OCI-M2 (cell line): ENCODE measurements around the gene GCNT1.
"Not testable (repeated sequence)": the region's sequence is repeated elsewhere in the genome, so short reads cannot be mapped to it uniquely, and the experiment has no call there.

Experiments used
- DNase-seq: peaks from one replicate; lab custom pipeline; 2025; ENCODE audit not compliant: unreplicated experiment; lab: John Stamatoyannopoulos, UW

GCNT1 gene

DNA sequence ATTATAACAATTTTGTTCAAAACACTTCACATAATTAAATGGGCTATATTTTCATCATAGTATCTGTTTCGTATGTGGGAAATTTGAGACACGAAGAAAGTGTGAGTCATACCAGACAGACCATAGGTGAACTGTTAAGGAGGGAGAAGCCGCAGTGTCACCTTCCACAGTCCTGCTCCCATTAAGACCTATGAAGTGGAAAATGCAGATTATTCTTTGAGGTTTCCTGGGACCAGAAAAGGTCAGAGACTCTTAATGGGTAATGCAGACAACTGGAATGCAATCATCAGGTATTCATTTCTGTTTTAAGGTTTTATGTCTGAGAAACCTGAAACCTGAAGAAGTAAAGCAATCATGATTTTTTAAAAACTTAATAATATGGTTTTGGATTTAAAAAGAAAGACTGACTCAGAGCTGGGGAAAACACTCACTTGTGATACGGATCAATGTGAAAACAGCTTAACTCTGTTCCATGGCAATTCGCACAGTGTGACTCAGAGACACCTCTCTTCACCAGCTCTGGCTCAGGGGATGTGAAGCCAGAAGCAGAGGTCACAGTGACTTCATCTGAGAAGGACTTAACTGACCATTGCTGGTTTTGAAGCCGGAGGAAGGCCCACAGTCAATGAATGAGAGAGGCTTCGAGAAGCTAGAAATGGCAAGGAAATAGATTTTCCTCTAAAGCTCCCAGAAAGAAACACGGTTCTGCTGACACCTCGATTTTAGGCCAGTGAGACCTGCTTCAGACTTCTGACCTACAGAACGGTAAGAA is 17.2 kb upstream of the GCNT1 start:
- DNase-seq, result no peak

DNA sequence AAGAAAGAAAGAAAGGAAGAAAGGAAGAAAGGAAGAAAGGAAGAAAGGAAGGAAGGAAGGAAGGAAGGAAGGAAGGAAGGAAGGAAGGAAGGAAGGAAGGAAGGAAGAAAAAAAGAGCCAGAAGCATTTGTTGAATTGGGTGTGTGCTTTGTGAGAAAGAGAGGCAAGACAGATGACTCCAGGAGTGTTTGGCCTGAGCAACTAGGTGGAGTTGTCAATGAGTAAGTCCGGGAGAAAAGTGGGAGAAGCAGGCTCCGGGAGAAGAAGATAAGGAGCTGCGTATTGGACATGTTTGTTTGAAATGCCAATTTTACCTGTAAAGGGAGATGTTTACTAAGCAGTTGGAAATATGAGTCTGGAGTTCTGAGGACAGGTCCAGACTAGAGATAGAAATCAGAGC is 15.1 kb upstream of the GCNT1 start:
- no peak for DNase-seq

DNA sequence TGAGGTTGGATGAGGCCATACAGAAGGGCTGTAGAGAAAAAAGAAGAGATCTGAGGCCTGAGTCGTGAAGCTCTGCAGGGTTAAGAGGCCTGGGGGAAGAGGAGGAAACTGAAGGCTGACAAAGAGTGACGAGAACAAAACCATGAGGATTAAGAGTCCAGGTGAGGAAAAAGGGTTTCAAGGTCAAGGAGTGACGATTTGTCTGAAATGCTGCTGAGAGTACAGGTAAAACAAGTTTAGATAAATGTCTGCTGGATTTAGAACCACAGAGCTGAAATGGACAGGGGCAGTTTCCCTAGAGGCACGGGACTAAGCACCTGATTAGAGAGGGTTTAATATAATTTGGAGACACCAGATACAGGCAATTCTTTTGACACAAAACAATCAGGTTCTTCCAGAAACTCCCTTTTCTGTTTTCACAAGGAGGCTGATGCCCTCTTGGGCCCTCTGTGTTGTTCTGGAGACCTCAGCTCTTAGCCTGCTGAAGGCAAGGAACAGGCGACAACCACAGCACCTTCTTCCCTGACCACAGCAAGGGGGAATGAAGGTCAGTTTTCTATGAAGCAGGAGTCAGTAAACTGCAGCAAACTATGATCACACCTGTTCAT is 14.6 kb upstream of the GCNT1 start:
- DNase-seq, result no peak

DNA sequence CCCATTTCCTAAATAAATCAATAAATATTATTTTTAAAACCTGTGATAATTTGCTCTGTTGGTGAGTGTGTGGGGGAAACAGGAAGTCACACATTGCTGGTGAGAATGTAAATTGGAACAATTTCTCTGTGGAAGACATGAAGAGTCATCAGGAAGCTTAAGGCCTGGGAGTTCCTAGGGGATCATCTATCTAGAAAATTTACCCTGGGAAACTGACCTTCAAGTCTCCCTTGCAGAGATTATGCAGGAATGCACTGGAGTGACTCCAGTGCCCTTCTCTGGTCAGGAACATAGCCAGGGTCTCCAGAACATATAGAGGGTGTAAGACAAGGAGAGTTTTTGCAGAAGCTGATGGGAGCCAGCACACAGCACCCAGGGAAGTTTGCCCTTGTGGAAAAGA is 13.0 kb upstream of the GCNT1 start:
- DNase-seq, result no peak

DNA sequence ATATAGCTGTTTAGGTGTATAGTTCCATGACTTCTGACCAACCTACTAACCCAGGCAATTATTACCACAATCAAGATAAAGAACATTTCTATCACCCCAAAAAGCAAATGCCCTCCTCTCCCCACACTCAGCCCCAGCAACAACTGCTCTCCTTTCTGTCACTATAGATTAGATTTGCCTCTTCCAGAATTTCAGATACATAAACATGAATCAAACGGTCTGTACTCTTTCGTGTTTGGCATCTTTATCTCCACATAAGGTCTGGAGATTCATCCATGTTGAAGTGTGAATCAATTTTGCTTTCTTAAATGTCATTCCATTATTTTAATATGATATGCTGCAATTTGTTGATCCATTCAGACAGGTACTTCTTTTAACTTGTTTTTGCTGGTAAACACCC is 10.5 kb upstream of the GCNT1 start:
- DNase-seq, result no peak

DNA sequence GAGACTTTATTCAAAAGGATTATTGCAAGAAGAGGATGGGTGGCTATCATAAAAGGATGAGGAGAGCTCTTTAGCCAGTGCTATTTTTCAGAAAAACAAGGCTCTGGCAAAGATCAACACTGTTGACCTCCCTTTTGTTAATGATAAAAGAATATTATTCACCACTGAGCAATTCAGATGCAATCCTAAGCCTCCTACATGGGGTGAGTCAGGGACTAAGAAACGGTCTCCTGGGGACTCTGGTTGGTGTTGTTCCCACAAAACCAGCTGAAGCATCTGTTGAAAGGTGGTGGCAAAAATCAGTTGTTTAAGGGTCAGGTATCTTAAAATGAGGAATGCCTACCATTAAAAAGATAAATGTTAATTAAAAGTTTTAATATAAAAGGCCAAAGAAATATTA is 7.7 kb upstream of the GCNT1 start:
- DNase-seq, result no peak

DNA sequence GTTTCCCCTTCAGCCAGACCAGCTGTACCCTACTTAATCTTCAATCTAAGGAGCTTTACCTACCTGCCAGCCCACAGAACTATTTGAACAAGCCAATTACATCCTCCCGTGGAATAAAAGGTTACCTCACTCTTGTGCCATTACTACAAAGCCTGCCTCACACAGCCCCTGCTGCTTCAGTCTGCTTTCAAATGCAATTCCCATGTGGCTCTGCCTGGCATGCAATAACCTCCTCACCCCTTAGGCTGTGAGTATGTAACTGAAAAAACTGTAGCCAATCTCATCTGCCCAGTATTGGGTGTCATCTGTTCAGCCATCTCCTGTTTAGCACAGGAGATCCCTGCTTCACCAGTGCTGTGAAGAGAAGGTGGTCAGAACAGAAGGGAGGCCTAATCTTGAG is 6.1 kb upstream of the GCNT1 start:
- DNase-seq, result no peak

DNA sequence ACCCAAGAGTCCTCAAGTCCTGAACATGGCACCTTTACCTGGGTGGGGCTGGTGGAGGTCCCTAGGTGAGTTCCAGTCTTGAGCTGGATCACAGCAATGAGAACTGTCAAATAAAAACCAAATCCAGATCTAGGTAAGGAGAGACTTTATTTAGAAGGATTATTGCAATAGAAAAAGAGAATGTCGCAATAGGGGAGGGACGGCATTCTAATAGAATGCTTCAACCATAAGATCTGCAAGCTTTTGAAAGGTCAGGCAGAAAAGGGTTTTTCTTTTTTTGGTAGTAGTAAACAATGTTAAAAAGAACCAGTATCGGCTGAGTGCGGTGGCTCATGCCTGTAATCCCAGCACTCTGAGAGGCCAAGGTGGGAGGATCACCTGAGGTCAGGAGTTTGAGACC is 5.2 kb upstream of the GCNT1 start:
- no peak for DNase-seq

DNA sequence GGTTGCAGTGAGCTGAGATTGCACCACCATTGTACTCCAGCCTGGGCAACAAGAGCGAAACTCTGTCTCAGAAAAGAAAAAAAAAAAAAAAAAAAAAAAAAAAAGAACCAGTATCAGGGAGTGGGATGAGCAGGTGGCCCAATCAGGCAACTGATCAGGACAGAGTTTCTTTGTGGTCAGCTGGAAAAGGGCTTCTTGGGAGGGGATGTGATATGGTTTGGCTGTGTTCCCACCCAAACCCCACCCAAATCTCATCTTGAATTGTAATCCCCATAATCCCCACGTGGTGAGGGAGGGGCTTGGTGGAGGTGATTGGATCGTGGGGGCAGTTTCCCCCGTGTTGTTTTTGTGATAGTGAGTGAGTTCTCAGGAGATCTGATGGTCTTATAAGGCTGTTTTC is 4.7 kb upstream of the GCNT1 start:
- no peak for DNase-seq

DNA sequence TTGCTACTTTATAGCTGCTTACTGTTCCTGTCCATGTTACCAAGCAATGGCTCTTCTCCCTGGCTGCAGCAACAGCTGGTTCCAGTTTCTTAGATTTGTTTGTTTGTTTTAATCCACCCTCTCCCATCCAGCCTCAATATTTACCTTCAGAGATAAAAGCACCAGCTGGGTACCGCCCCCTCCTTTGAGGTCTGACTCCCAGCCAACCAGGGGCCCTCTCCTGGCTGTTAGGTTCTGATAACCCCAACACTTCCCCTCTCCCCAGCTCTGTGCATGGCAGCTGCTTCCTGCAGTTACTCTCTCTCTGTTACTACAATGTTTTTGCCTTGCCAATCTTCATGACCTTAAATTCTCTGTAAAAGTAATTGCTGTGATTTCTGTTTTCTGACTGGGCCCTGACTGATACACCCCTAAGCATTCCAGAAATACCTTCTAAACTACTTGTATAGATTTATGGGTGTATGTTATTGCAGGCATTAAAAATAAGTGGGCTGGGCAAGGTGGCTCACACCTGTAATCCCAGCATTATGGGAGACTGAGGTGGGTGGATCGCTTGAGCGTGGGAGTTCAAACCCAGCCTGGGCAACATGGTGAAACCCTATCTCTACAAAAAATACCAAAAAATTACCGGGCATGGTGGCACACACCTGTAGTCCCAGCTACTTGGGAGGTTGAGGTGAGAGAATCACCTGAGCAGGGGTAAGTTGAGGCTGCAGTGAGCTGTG is 2.6 kb upstream of the GCNT1 start:
- DNase-seq, result peak; percentile 36

DNA sequence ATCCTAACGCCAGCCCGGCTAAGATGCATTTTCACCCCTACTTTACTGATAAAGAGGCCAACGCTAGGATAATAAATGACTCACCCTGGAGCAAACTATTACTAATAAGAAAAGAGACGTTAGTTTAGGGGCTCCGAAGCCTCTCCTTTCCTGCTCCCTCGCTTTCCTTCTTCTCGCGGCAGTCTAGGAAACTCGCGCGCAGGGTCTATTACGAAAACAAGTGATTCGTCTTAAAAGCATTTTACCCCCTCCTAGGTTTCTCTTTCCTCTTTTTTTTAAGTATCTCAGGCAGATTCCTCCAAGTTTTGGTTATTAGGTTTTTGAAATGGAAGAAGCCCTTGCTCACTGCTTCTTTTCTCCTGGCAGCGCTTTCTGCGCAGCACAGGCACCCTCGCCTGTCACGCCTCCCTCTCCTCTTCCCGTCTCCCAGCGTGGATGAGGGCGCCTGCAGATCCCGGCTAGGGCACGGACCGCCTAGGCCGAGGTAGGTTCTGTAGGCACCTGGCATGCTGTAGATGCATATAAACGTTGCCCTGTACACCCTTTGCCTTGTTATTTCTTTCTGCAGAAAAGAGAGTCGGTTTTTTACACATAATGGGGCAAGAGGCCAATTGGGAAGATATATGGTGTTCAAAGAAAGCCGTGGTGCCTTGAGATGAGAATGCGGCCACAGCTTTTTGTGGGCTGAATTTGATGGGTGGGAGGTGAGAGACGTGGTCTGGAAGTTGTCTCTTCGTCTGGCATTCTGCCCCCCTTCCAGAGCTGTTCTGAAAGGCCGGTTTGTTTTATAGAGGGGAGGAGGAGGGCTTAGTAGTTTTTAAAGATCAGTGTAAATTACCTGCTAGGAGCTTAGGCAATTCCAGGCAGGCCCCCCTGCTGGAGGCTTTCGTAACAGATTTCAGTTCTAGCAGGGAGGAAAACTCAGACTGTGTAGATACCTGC is 983 bp downstream of the GCNT1 start:
- DNase-seq, result no peak

DNA sequence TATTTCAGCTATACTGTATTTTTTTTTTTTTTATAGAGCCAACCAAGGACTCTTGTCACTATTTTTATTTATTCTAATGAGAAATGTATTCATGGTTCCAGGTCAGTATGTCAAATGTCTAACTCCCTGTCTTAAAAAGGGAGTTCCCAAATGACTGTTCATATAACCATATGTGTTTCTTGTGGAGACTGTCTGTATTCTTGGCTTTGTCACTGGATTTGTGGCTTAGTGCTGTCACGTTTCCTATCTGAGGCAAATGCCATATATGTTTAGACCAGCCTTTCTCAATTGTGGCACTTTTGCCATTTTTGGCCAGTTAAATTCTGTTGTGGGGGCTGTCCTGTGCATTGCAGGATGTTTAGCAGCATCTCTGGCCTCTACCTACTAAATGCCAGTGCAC is 3.1 kb downstream of the GCNT1 start:
- no peak for DNase-seq

DNA sequence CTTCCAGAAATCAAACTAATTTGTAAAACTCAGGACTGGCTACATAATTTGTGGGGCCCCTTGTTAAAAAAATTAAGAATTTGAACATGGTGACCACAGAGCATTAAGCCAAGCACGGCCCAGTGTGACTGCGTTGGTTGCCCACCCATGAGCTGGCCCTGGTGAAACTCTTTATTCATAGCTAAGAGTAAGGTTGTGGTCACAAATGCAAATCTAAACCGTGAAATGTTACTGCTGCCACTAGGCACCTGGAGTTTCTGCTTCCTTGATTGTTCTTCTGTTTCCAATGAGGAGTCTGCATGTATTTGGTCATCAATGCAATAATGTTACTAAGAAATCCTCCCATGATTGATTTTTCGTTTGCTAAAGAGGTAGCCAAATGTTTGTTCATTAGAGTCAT is 4.2 kb downstream of the GCNT1 start:
- DNase-seq, result no peak

DNA sequence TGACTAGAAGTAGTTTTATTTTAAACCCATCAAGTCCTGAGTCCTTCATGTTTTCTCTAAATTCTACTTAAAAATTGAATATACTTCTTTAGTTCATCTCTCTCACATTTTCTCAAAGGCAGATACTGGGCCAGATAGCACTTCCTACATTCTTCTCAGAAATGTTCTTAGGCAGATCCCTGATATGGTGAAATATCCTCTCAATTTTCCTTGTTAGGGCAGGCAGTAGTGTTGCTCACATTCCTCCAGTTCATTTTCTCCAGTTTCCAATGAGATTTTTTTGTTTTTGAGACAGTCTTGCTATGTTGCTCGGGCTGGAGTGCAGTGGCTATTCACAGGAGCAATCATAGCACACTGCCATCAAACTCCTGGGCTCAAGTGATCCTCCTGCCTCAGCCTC is 5.7 kb downstream of the GCNT1 start:
- no peak for DNase-seq

DNA sequence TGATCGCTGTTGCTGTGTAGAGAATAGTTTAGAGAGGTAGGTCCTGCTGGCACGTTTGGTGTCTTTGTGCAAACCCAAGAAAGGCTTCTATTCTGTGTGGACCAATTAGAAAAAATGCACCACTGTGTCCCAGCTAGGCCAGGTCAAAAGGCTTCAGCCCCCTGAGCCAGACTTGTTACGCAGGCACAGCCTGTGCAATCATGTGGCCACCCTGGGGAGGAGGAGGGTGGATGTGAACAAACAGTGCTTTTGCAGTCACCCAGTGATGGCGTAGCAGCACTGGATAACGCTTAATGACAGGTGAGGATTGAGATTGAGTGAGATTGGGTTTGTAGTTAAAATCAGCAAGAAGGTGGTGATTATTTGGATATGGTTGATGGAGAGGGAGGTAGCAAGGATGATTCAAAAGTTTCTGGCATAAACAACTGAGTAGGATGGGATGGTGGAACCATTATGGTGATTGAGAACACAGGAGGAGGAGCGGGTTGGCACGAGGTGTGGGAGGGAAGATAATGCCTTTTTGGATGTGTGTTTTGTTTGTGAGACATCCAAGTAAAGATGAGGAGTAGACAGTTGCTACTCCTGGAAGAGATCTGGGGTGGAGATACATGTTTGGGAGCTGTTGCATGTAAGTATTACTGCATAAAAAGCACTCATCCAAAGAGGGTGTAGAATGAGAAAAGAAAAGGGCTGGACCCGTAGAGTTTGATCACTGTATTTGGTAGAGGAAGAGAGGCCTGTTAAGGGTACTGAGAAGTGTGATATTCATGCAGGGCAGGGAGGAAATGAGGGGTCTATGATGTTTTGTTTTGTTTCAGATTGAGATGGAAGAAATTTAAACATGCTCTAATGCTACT is 6.7 kb downstream of the GCNT1 start:
- DNase-seq, result no peak

DNA sequence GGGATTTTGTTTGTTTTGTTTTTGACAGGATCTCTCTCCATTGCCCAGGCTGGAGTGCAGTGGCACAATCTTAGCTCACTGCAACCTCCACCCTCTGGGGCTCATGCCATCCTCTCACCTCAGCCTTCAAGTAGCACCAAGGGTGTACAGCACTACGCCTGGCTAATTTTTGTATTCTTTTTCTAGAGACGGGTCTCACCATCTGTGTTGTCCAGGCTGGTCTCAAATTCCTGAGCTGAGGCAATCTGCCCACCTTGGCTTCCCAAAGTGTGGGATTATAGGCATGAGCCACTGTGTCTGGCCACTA is 7.3 kb downstream of the GCNT1 start:
- DNase-seq, result no peak

DNA sequence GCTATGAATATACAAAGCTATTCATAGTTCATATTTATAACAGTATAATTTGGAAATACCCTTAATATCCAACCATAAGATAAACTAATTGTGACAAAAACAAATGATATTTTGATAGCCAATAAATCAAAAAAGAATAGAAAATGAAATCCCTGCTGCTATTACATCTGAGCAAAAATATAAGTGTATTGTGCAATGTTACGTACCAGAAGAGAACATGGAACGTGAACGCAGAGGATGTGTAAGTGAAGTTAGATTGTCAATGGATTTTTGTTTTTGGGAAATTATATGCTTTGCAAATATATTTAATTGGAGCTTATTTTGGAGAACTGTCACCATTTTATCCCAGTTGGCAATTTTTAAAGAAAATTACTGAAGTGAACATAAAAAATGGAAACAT is 15.4 kb downstream of the GCNT1 start:
- no peak for DNase-seq

DNA sequence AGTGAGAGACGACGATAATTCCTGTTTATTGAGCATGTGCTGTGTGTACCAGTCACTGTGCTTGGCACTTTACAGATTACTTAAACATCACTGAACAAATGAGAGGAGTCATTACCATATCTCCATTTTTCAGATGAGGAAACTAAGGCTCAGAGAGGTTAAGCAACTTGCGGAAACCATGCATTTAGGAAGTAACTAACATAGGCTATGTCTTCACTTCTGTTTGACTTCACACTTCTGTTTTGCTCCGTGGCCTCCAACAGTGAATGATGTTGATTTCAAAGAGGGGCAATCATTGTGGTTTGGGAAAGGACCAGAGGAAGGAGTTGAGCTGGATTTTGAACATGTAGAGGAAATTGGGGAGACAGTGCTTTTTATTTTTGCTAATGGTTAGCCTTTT is 16.7 kb downstream of the GCNT1 start:
- DNase-seq, result no peak

DNA sequence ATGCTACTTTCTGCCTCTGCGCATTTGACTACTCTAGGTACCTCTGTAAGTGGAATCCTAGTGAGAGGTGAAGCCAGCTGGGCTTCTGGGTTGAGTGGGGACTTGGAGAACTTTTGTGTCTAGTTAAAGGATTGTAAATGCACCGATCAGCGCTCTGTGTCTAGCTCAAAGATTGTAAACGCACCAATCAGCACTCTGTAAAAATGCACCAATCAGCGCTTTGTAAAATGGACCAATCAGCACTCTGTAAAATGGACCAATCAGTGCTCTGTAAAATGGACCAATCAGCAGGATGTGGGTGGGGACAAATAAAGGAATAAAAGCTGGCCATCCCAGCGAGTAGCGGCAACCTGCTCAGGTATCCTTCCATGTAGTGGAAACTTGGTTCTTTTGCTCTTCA is 18.8 kb downstream of the GCNT1 start:
- not testable (repeated sequence) for DNase-seq

DNA sequence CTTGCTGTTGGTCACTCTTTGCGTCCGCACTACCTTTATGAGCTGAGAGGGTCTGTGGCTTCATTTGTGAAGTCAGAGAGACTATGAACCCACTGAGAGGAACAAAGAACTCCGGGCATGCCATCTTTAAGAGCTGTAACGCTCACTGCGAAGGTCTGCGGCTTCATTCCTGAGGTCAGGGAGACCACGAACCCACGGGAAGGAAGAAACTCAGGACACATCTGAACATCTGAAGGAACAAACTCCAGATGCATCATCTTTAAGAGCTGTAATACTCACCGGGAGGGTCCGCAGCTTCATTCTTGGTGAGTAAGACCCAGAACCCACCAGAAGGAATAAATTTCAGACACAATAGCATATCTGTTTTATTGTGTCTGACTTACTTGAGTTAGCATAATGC is 19.2 kb downstream of the GCNT1 start:
- no peak for DNase-seq

DNA sequence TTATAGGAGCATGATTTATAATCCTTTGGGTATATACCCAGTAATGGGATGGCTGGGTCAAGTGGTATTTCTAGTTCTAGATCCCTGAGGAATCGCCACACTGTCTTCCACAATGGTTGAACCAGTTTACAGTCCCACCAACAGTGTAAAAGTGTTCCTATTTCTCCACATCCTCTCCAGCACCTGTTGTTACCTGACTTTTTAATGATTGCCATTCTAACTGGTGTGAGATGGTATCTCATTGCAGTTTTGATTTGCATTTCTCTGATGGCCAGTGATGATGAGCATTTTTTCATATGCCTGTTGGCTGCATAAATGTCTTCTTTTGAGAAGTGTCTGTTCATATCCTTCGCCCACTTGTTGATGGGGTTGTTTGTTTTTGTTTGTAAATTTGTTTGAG is 20.4 kb downstream of the GCNT1 start:
- not testable (repeated sequence) for DNase-seq
